Mucosa of descending colon (tissue), 3 donors: ENCODE data around the gene SPOCD1. TPM values are rescaled to one million over a fixed set of nuclear protein-coding genes. Genes with fewer than 3 reads are reported as not detected.
A peak's percentile ranks its signal among the peaks of the same experiment; 100 is the strongest.

ENCODE experiments used
- ATAC-seq: fragments of 200-7000 bp; cut with Tn5 transposase; one replicate; pipeline ENCODE4 v1.9.1; 2020; ENCODE audit warnings: mild to moderate bottlenecking, moderate library complexity
- DNase-seq, 3 donors: peaks; one replicate each; pipeline ENCODE4 v3.0.0-alpha.2; 2020
- H3K36me3 ChIP-seq: fragments of 200-600 bp; one replicate; pipeline ENCODE4 v1.8.0; 2021; ENCODE audit warnings: low read depth, mild to moderate bottlenecking
- H3K4me1 ChIP-seq: fragments of 200-600 bp; one replicate; pipeline ENCODE4 v1.8.0; 2021; ENCODE audit warnings: low read depth, mild to moderate bottlenecking
- H3K4me3 ChIP-seq: fragments of 200-600 bp; one replicate; pipeline ENCODE4 v1.8.0; 2021; ENCODE audit warnings: mild to moderate bottlenecking
- H3K9me3 ChIP-seq: fragments of 200-600 bp; one replicate; pipeline ENCODE4 v1.8.0; 2021; ENCODE audit warnings: mild to moderate bottlenecking
- intact Hi-C, 2 donors: fragments of 100-400 bp; cut with DNase I in 1 of 2; cut with micrococcal nuclease in 1 of 2; formaldehyde crosslinking; loops; one replicate each; pipeline versions ENCODE4 v1.11.0 to v1.11.1; 2022; cut with DNase I, micrococcal nuclease
- total RNA-seq, 3 donors: library from RNA; stranded (reverse); fragmentation: NEBNext Ultra II Directional in 2 of 3; extraction: Animal tissue kit (Norgen Biotek cat#: 25700) in 2 of 3; gene quantifications; one replicate each; pipeline versions ENCODE4 v1.2.1 to v1.2.4, GENCODE V29; 2021 to 2023
- TF ChIP-seq, protein P1 (sequence below): fragments of 200-600 bp; IDR thresholded peaks from one replicate; pipeline ENCODE4 v1.8.0; 2022; ENCODE audit warnings: antibody characterized with exemption, mild to moderate bottlenecking
- donor health status: DM: no; HTN: no; CAD: no; lungs with moderate emphysema.
- donor health status: DM: no; HTN: no; CAD: no.
- donor health status: DM: no; HTN: yes; CAD: no.

The SPOCD1 gene
- total RNA-seq, 3 donors from 2014 or later = 0.99 TPM; not detected in 2

GRCh38 chr1:31848381-31848897 lies 32.6 kb upstream of the SPOCD1 start:
- H3K4me1 ChIP-seq = no peaks in the 10 kb centered on the region
- intact Hi-C loops = no loop called here
- H3K9me3 ChIP-seq = no peaks in the 10 kb centered on the region
- ATAC-seq (peak; percentile 61), DNase-seq (no peak)
- H3K36me3 ChIP-seq = no peaks in the 10 kb centered on the region
- H3K4me3 ChIP-seq = no peak overlapping the region
- TF ChIP-seq, protein P1, sequence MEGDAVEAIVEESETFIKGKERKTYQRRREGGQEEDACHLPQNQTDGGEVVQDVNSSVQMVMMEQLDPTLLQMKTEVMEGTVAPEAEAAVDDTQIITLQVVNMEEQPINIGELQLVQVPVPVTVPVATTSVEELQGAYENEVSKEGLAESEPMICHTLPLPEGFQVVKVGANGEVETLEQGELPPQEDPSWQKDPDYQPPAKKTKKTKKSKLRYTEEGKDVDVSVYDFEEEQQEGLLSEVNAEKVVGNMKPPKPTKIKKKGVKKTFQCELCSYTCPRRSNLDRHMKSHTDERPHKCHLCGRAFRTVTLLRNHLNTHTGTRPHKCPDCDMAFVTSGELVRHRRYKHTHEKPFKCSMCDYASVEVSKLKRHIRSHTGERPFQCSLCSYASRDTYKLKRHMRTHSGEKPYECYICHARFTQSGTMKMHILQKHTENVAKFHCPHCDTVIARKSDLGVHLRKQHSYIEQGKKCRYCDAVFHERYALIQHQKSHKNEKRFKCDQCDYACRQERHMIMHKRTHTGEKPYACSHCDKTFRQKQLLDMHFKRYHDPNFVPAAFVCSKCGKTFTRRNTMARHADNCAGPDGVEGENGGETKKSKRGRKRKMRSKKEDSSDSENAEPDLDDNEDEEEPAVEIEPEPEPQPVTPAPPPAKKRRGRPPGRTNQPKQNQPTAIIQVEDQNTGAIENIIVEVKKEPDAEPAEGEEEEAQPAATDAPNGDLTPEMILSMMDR = no peak

DNA sequence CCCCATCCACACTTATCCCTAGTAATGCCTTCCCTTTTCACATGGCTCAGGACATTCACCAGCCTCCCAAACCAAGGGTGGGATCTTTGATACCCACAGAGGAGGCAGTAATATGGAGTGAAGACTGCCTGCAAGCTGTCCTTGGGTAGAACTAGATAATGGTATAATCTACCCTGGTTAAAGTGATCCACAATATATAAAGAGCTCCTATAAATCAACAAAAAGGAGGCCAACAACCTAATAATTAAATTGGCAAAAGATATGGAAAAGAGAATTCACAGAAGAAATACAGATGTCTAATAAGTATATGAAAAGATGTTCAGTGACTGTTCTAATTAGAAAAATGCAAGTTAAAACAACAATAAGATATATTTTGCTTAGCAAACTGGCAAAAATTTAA lies 30.7 kb upstream of the SPOCD1 start:
- no peak for ATAC-seq
- intact Hi-C loops = no loop called here

GRCh38 chr1:31843506-31843905 lies 27.7 kb upstream of the SPOCD1 start:
- TF ChIP-seq, protein P1 = no peak
- Histone ChIP-seq H3K4me3 (no peak overlapping the region), H3K9me3 (no peaks in the 10 kb centered on the region), H3K36me3 (no peaks in the 10 kb centered on the region), H3K4me1 (peaks cover 3% of the 10 kb centered on the region)
- ATAC-seq (no peak), DNase-seq (no peak)
- intact Hi-C loops = no loop called here

More for the DNA sequence above, 30.7 kb upstream of the SPOCD1 start:
- no peaks in the 10 kb centered on the region for H3K36me3 ChIP-seq
- H3K9me3 ChIP-seq = no peaks in the 10 kb centered on the region
- no peaks in the 10 kb centered on the region for H3K4me1 ChIP-seq
- H3K4me3 ChIP-seq = no peak overlapping the region
- no peak for DNase-seq
- TF ChIP-seq, protein P1 = no peak

DNA sequence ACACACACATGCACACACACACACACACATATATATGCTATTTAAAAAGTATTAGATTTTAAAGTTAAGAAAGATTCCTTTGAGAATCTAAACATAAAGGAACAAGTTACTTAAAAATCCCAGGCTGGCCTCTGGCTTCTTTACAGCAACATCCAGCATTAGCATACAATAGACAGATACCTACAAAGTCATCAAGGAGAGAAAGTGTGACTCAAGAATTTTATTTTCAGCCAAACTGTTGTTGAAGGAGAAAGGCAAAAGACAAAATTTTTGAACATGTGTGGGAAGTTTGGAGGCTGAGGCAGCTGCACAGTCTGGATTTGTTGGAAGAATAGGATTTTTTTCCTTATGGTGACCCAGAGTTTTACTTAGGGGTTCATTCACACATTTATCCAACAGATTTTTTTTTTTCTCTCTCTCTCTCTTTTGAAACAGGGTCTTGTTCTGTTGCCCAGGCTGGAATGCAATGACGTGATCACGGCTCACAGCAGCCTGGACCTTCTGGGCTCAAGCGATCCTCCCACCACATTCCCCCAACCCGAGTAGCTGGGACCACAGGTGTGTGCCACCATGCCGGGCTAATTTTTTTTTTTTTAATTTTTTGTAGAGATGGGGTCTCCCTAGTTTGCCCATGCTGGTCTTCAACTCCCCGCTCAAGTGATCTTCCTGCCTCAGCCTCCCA lies 24.0 kb upstream of the SPOCD1 start:
- no peak for DNase-seq
- TF ChIP-seq, protein P1 = no peak

DNA sequence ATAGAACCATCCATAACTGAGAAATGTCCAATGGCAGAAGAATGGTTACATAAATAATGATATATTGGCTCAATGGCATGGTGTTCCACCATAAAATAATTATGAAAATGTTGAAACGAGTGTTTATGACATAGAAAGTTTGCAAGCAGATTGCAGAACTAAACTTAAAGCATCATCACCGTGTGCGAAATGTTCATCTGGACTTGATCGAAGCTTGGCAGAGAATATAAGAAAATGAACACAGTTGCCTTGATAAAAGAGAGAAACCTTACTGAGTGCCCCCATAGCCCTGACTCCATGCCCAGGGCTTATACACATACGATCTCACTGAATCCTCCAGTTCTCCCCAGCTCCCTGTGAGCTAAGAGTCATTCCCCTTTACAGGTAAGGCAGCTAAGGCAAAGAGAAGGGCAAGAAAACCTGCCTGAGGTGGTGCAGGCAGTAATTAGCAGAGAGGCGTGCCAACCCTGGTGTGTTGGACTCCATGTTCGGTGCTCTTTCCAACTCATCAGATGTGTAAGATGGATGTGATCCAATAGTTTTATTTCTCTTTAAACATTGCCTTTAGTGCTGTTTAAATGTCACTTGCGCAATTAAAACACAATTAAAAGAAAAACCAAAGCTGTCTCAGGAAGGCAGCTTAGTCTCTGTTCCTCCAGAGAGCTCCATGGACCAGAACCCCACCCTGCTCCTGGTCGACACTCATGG lies 21.8 kb upstream of the SPOCD1 start:
- H3K36me3 ChIP-seq = no peaks in the 10 kb centered on the region
- TF ChIP-seq, protein P1 = no peak
- H3K4me1 ChIP-seq = peaks cover 22% of the 10 kb centered on the region
- DNase-seq = peak in 2 of 3 donors; percentile 57 to 79
- intact Hi-C loops = no loop called here
- H3K9me3 ChIP-seq = no peaks in the 10 kb centered on the region
- ATAC-seq = peak; percentile 94
- H3K4me3 ChIP-seq = no peak overlapping the region

More for the DNA sequence above, 24.0 kb upstream of the SPOCD1 start:
- Histone ChIP-seq H3K4me1 (peaks cover 22% of the 10 kb centered on the region), H3K36me3 (no peaks in the 10 kb centered on the region), H3K4me3 (no peak overlapping the region), H3K9me3 (no peaks in the 10 kb centered on the region)
- no peak for ATAC-seq
- intact Hi-C loops = no loop called here
